T-helper 1 cell treated with Interleukin-12 subunit alpha and Interleukin-12 subunit beta and Interleukin-4 antibody, amounts not matched to agents 30 μg/mL and 1 μg/mL, for 36 hours (primary cell): ENCODE data around the gene MRPL4.

ENCODE experiments used
- H3K27ac Mint-ChIP-seq: one replicate; pipeline ENCODE4 v1.8.0; 2021; ENCODE audit warnings: mild to moderate bottlenecking, mixed read lengths
- H3K27me3 Mint-ChIP-seq: one replicate; pipeline ENCODE4 v1.8.0; 2021; ENCODE audit warnings: low read depth, mixed read lengths
- H3K36me3 Mint-ChIP-seq: one replicate; pipeline ENCODE4 v1.8.0; 2021; ENCODE audit warnings: low read depth, mixed read lengths
- H3K4me1 Mint-ChIP-seq: one replicate; pipeline ENCODE4 v1.8.0; 2021; ENCODE audit warnings: low read depth, mixed read lengths
- H3K4me3 Mint-ChIP-seq: one replicate; pipeline ENCODE4 v1.8.0; 2021; ENCODE audit warnings: mild to moderate bottlenecking, moderate library complexity, mixed read lengths
- H3K9me3 Mint-ChIP-seq: one replicate; pipeline ENCODE4 v1.8.0; 2021; ENCODE audit warnings: mixed read lengths

MRPL4 gene

DNA sequence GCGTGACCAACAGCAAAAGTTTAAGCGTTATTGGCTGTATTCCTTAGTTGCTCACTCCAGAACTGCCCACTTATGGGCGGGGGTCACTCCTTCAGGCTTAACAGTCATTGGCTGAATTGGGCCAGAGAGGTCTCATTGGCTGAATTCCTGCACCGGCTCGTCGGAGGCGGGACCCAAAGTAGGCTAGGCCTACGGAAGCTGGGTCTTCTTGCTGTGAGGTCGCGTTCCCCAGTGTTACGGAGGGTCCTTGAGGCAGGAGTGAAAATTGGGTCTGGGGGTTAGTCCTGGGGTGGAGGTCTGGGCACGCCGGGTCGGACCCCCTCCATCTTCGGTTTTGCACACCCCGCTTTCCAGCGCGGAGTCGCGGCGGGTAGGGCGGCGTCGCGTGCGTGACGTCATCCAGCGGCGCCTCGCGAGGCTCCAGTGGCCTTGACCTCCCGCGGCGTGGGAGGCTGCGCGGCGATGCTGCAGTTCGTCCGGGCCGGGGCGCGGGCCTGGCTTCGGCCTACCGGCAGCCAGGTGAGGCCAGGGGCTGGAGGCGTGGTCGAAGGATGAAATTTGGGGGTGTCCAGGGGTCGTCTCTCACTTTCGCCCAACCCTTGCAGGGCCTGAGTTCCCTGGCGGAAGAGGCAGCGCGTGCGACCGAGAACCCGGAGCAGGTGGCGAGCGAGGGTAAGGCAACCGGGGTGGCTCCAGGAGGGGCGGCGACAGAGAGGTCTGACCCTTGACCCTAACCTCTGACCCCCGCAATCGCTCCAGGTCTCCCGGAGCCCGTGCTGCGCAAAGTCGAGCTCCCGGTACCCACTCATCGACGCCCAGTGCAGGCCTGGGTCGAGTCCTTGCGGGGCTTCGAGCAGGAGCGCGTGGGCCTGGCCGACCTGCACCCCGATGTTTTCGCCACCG, at the start of gene MRPL4:
TSS of gene MRPL4 (plus strand) at position 423 of the 903 bp plus-strand sequence. CDS start at position 463, 40 bp downstream.
- H3K27ac Mint-ChIP-seq = peak within 1 kb of the TSS; percentile 98
- peak within 1 kb of the TSS; percentile 98 for H3K4me3 Mint-ChIP-seq
- H3K9me3 Mint-ChIP-seq = no peaks in the 10 kb centered on the region
- H3K36me3 Mint-ChIP-seq = peaks cover 17% of the 10 kb centered on the region
- peaks cover 14% of the 10 kb centered on the region for H3K4me1 Mint-ChIP-seq
- no peaks in the 10 kb centered on the region for H3K27me3 Mint-ChIP-seq

DNA sequence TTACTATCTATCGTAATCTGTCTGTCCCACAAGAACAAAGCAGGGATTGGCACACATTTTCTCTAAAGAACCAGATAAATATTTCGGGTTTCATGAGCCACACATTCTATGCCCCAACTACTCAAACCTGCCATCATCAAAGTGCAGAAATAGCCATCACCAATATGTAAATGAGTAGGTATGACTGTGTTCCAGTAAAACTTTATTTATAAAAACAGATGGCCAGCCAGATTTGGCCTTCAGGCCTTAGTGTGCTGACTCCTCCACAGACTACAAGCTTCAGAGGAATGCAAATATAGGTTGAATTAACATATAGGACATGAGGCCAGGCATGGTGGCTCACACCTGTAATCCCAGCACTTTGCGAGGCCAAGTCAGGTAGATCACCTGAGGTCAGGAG, 48.3 kb upstream of the MRPL4 start:
- peaks cover 10% of the 10 kb centered on the region for H3K9me3 Mint-ChIP-seq
- no peaks in the 10 kb centered on the region for H3K36me3 Mint-ChIP-seq
- H3K4me3 Mint-ChIP-seq = no peak overlapping the region
- H3K27me3 Mint-ChIP-seq = no peaks in the 10 kb centered on the region
- H3K27ac Mint-ChIP-seq = no peak overlapping the region
- H3K4me1 Mint-ChIP-seq = peaks cover 7% of the 10 kb centered on the region

DNA sequence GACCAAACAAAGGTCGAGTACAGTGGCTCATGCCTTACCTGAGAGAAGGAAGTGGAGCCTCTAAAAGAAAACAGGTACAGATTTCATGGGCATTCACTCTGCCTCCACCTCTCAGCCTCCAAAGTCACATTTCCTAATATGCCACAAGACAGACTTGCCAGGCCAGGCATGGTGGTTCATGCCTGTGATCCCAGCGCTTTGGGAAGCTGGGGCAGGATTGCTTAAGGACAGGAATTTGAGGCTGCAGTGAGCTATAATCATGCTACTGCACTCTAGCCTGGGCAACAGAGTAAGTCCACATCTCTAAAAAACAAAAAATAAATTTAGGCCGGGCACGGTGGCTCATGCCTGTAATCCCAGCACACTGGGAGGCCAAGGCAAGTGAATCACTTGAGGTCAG, 46.4 kb upstream of the MRPL4 start:
- Mint-ChIP-seq H3K4me1 (peaks cover 3% of the 10 kb centered on the region), H3K36me3 (no peaks in the 10 kb centered on the region), H3K9me3 (peaks cover 10% of the 10 kb centered on the region), H3K27me3 (no peaks in the 10 kb centered on the region), H3K27ac (no peak overlapping the region), H3K4me3 (no peak overlapping the region)

DNA sequence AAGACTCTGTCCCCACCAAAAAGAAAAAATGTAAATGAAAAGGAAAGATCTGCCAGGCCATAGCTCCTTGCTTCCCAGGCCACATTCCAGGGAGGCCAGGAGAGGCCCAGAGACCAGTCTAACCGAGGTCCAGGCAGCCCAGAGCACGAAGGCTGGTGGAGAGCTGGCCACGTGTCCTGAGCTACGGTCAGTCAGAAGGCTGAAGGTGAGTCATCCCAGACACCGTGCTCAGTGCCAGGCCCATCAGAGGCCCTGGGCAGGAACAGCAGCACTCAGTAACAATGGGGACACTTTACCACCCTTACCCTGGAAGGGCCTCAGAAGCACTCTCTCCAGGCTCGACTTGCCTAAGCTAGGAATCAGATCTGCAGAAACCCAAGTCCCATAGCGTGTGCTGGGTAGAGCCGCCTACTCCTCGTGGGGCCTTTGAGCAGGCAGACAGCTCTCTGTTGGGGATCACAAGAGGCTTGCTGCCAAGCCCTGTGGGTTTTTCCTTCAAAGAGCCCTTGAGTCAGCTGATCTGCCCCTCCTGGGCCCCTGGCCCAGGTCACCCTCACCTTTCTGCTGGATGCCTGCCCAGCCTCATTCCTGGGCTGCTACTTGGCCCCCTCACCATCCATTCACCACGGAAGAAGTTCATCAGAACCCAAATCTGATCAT, 45.7 kb upstream of the MRPL4 start:
- H3K4me1 Mint-ChIP-seq = peaks cover 3% of the 10 kb centered on the region
- no peaks in the 10 kb centered on the region for H3K27me3 Mint-ChIP-seq
- H3K9me3 Mint-ChIP-seq = peaks cover 10% of the 10 kb centered on the region
- no peaks in the 10 kb centered on the region for H3K36me3 Mint-ChIP-seq
- no peak overlapping the region for H3K4me3 Mint-ChIP-seq
- H3K27ac Mint-ChIP-seq = no peak overlapping the region

DNA sequence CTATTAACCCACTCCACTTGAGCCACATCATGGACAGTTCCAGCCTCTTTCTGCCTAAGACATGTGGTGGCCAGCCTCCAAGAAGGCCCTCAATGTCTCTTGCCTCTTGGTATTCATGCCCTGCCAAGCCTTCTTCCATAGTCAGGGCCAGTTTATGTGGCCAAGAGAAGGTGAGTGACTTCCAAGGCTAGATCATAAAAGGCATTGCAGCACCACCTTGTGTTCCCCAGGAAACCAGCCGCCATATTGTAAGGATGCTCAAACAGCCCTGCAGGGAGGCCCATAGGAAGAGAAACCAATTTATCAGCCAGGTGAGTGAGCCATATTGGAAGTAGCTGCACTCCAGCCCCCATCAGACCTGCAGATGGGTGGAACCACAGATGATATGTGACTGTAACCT, 45.0 kb upstream of the MRPL4 start:
- H3K27me3 Mint-ChIP-seq = no peaks in the 10 kb centered on the region
- H3K4me3 Mint-ChIP-seq = no peak overlapping the region
- H3K36me3 Mint-ChIP-seq = no peaks in the 10 kb centered on the region
- no peak overlapping the region for H3K27ac Mint-ChIP-seq
- peaks cover 3% of the 10 kb centered on the region for H3K4me1 Mint-ChIP-seq
- peaks cover 10% of the 10 kb centered on the region for H3K9me3 Mint-ChIP-seq

DNA sequence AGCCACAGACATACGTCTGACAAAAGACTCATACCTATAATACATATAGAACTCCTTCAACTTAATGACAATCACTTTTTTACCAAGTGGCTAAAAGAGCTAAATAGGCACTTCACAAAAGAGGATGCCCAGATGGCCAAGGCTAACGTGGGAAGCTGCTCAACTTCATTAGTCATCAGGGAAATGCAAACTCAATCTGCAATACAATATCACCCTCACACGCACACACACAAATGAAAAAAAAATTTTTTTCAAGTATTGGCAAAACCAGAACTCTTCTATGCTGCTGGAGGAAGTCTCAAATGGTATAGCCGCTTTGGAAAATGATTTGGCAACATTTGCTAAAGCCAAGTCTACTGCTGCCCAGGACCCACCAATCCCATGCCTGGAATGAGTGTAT, 42.7 kb upstream of the MRPL4 start:
- peaks cover 3% of the 10 kb centered on the region for H3K4me1 Mint-ChIP-seq
- H3K36me3 Mint-ChIP-seq = no peaks in the 10 kb centered on the region
- no peak overlapping the region for H3K4me3 Mint-ChIP-seq

DNA sequence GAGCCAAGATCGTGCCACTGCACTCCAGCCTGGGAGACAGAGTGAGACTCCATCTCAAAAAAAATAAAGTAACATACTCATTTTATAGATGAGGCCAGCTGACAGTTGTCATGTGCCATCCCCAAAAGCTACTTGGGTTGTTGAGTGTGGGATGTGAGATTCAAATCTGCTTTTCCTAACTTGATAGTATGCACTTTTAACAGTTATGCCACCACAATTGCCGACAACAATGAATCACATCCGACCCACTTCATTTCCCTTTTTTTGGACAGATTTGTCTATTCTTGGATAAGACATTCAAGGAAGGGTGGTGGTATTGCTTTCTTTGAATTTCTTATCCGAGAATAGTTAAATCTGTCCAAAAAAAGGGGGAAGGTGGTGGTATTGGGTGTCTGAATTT, 41.0 kb upstream of the MRPL4 start:
- no peak overlapping the region for H3K27ac Mint-ChIP-seq
- H3K9me3 Mint-ChIP-seq = peaks cover 10% of the 10 kb centered on the region
- no peak overlapping the region for H3K4me3 Mint-ChIP-seq
- H3K36me3 Mint-ChIP-seq = no peaks in the 10 kb centered on the region
- peaks cover 3% of the 10 kb centered on the region for H3K4me1 Mint-ChIP-seq
- no peaks in the 10 kb centered on the region for H3K27me3 Mint-ChIP-seq

More for the DNA sequence above, 42.7 kb upstream of the MRPL4 start:
- Mint-ChIP-seq H3K9me3 (peaks cover 10% of the 10 kb centered on the region), H3K27ac (no peak overlapping the region), H3K27me3 (no peaks in the 10 kb centered on the region)

DNA sequence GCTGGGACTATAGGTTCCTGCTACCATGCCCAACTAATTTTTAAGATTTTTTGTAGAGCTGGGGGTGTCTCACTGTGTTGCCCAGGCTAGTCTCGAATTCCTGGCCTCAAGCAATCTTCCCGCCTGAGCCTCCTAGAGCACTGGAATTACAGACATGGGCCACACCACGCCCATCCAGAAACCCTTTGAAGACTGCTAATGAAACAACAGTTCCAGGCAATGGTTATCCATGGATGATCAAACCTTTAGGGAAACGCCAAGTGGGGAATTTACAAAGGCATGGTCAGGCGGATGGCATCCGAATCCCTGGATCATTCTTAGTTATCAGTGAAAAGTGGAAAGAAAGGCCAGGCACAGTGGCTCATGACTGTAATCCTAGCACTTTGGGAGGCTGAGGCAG, 40.3 kb upstream of the MRPL4 start:
- Mint-ChIP-seq H3K4me1 (peaks cover 3% of the 10 kb centered on the region), H3K36me3 (no peaks in the 10 kb centered on the region), H3K27ac (no peak overlapping the region), H3K4me3 (no peak overlapping the region), H3K27me3 (no peaks in the 10 kb centered on the region), H3K9me3 (peaks cover 10% of the 10 kb centered on the region)

DNA sequence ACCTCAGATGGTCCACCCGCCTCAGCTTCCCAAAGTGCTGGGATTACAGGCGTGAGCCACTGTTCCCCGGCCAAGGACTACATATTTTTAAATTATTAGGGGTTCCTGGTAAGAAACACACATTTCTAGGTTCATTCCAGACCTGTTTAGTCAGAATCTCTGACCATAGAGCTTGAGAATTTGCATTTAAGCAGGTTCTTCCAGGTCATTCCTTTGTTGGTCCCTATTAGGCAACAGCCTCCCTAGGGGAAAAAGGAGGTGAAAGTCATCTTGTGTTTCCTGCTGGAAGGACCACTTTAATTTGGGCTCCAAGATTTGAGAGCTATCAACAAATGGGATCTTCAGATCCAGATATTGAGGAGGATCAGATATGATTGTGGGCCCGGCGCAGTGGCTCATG, 37.2 kb upstream of the MRPL4 start:
- H3K9me3 Mint-ChIP-seq = no peaks in the 10 kb centered on the region
- H3K4me3 Mint-ChIP-seq = no peak overlapping the region
- H3K36me3 Mint-ChIP-seq = no peaks in the 10 kb centered on the region
- no peaks in the 10 kb centered on the region for H3K27me3 Mint-ChIP-seq
- H3K4me1 Mint-ChIP-seq = peaks cover 3% of the 10 kb centered on the region
- no peak overlapping the region for H3K27ac Mint-ChIP-seq

DNA sequence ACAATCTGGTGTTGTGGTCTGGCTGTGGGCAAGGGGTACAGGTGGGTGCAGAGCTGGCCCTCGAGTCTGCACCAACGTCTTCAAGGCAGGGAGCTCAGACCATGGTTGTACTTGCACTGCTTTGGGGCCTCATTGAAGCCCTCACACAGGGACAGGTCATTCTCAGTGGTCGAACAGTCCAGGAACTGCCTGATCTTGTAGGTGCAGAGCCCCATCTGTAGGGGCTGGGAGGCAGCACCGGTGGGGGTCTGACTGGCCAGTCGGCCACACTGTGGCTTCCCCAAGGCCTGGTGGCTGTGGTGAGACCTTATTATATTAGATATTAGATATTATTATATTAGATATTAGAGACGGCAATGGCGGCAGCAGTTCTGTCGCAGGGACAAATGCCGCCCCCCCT, 34.9 kb upstream of the MRPL4 start:
- H3K9me3 Mint-ChIP-seq = no peaks in the 10 kb centered on the region
- H3K36me3 Mint-ChIP-seq = no peaks in the 10 kb centered on the region
- H3K4me1 Mint-ChIP-seq = peaks cover 10% of the 10 kb centered on the region
- no peak overlapping the region for H3K27ac Mint-ChIP-seq
- H3K4me3 Mint-ChIP-seq = no peak overlapping the region
- no peaks in the 10 kb centered on the region for H3K27me3 Mint-ChIP-seq

DNA sequence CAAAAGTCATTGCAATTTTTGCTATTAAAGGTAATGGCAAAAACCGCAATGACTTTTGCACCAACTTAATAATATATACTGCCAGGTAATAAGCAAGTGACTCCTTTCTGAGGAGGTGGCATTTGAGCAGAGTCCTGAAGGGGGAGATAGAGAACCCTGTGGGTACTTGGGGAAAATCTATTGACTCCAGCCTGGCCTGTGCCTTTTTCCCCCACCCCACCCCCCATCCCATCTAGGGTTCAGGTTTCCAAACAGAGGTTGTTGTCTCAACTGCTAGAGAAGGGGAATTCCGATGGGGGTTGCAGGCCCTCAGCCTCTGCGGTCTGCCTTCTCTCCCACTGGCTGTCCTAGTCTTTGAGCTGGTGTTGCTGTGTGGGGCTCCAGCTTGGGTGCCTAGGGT, 32.3 kb upstream of the MRPL4 start:
- H3K27ac Mint-ChIP-seq = no peak overlapping the region
- no peaks in the 10 kb centered on the region for H3K36me3 Mint-ChIP-seq
- no peaks in the 10 kb centered on the region for H3K9me3 Mint-ChIP-seq
- peaks cover 10% of the 10 kb centered on the region for H3K4me1 Mint-ChIP-seq
- no peak overlapping the region for H3K4me3 Mint-ChIP-seq
- no peaks in the 10 kb centered on the region for H3K27me3 Mint-ChIP-seq

DNA sequence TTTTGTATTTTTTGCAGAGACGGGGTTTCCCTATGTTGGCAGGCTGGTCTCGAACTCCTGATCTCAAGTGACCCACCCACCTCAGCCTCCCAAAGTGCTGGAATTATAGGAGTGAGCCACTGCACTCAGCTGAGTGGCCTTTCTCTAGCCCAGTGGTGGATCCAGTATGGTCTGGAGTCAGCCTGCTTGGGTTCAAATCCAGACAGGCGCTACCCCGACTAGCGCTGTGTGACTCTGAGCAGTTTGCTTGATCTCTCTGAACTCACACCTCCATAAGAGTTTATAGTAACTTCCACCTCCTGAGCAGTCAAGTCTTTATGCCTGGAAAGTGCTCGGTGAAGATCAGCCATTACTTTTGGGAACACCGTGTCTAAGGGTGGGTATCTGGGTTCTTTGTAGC, 31.3 kb upstream of the MRPL4 start:
- Mint-ChIP-seq H3K27me3 (no peaks in the 10 kb centered on the region), H3K4me3 (no peak overlapping the region), H3K9me3 (no peaks in the 10 kb centered on the region), H3K4me1 (peaks cover 10% of the 10 kb centered on the region), H3K27ac (no peak overlapping the region), H3K36me3 (no peaks in the 10 kb centered on the region)

DNA sequence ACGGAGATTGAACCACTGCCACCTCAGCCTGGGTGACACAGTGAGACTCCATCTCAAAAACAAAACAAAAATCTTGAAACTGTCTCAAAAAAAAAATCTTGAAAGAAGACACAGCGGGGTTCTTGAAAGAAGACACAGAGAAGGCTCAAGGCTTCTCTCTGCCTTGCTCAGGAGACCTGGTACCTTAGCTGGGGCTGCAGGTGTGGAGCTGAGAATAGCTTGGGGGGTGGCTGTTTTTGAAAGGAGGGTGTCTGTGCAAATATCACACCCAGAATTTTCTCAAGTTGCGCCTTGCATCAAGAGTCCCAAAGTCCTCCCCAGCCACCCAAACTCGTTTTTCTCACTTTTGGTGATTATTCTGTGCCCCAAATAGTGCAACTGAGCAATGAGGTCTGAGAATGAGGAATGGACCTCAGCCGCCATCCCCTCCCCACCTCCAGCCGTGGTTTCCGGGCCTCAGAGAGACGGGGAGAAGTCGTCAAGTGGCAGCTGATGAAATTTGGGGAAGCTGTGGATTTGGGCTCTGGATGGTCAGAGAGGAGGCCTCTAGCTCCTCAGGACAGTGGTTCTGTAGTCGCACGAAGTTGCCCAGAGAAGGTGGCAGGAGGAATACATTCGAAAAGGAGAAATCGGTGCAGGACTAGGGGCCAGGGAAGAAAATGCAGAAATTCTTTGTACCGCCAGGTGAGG, 29.7 kb upstream of the MRPL4 start:
- no peak overlapping the region for H3K27ac Mint-ChIP-seq
- no peaks in the 10 kb centered on the region for H3K9me3 Mint-ChIP-seq
- no peak overlapping the region for H3K4me3 Mint-ChIP-seq
- H3K27me3 Mint-ChIP-seq = no peaks in the 10 kb centered on the region
- H3K36me3 Mint-ChIP-seq = no peaks in the 10 kb centered on the region
- H3K4me1 Mint-ChIP-seq = peaks cover 11% of the 10 kb centered on the region

DNA sequence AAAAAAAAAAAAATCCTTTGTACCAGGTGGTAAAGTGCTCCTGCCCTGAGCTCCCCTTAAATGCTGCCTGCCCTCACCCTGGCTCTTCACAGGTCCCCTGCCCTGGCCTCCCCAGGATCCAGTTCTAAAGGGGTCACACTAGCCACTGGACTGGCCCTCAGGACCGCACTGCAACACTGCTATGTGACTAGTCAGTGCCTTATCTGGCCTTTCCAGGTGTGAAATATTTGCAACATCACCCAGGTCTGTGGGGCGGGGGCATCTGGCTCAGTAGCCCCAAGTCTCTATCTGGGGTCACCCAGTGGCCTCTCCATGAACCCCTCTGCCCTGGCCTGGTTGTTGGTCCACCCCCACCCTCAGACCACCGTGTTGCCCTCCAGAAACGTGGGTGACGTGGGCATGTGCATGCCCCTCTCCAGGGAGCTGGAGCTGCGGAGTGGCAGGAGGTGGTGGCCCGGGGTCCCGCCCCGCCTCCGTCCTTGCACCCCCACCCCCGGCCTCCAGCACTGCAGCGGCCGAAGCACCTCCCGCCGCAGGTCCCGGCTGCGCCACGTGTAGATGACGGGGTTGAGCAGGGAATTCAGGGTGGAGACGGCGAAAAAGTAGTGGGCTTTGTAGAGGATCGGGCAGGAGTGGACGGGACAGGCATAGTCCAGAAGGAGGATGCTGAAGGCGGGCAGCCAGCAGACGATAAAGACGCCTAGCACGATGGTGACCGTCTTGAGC, 28.4 kb upstream of the MRPL4 start:
- Mint-ChIP-seq H3K4me3 (no peak overlapping the region), H3K27me3 (no peaks in the 10 kb centered on the region), H3K27ac (no peak overlapping the region), H3K9me3 (no peaks in the 10 kb centered on the region), H3K4me1 (peaks cover 11% of the 10 kb centered on the region), H3K36me3 (no peaks in the 10 kb centered on the region)
